ENCODE data around the gene KCNG2.

DNA sequence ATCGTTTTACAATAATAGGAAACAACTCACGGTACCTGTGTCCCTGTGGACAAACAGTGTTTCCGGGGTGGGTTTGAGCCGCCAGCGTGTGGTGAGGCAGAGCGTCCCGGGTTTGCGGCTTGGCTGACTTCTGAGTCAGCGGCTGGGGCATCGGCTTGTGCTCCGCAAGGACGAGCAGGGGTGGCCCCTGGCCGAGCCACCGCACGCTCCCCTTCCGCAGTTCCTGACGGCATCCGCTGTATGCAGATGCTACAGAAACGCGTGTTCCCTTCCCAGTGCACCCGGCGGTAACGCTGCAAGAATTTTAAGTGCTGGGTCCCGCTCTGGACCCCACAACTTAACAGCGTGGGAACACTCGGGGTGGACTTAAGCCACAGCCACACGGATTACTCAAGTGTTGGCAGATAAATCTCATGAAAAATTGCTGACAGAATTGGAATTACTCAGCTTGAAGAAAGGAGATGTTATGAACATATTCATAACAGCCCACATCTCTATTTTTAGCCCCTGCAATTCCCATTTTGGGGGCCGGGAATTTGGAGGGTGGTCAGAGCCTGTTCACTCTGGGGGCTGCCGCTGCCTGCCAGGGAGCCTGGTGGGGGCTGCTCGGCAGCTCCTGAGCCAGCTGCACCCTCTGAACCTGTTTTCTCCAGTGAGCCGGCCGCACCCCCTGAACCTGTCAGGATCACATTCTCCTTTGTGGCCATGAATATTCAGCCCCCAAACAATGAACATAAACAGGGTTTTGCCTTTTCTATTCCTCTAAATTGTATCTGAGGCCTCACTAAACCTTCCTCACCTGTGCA lies 12.6 kb upstream of the KCNG2 start:
- TF ChIP-seq EP300 (IDR thresholded peaks at IDR 0.05) (no peak), POLR2A (IDR thresholded peaks at IDR 0.05) (no peak)

Measured in tibial nerve (tissue), 3 donors.